ENCODE data around the gene ATP2C1. TPM values are rescaled to one million over a fixed set of nuclear protein-coding genes. Genes with fewer than 3 reads are reported as not detected.

Gene ATP2C1
- total and polyA plus RNA-seq, 2 of the 13 experiments (the other 11 are each of a cell fraction or from before 2014, with no cell fraction given), result 32.4 to 37.6 TPM

DNA sequence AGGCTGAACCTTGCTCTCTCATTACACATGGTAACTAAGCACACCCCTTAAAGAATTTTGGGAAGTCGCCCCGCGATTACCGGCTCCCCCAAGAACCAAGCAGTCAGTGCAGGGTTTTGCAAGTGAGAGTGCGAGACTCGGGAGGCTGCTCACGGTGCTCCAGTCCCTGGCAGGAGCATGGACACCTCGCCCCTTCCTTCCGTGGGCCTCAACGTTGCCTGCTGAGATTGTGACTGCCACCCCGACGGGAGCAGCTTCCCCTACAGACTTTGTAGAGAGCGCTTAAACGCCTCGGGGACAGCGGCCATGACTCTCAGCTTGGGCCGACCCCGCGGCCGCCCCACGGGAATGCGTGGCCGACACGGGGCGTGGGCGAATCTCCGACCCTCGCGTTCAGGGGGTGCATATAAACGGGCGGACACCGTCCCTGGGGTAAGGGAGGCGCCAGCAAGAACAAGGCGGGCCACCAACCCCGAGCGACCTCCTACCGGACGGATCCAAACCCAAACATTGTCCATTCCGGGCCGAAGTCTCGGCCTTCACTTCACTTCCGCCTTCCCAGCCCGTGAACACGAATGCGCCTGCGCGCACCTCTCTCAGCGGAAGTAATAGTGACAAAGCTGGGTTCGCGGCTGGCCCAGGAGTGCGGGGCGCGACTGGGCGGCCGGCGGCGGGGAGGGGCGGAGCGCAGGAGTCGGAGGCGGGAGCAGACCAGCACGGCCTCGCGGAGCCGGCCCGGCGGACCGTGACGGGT is at the start of gene ATP2C1 (continued):
- TF ChIP-seq ZNF230 (CRISPR knock-in tag; IDR thresholded peaks at IDR 0.05), result no peak
- TF ChIP-seq EEA1 (CRISPR knock-in tag; IDR thresholded peaks at IDR 0.05; ENCODE audit: borderline replicate concordance), result peak; percentile 56; the same call in 1 of the 2 replicates
- no peak; the same call in 1 of the 2 replicates for TF ChIP-seq ARNT2 (CRISPR knock-in tag; IDR thresholded peaks at IDR 0.05; ENCODE audit: low read depth)
- TF ChIP-seq ELK4 (CRISPR knock-in tag; IDR thresholded peaks at IDR 0.05; ENCODE audit: borderline replicate concordance), result no peak
- no peak for TF ChIP-seq SMARCE1 (IDR thresholded peaks at IDR 0.05; ENCODE audit: borderline replicate concordance)
- no peak for TF ChIP-seq RFXAP (CRISPR knock-in tag; IDR thresholded peaks at IDR 0.05; ENCODE audit: borderline replicate concordance)
- peak; percentile 24; the same call in 1 of the 2 replicates for TF ChIP-seq ZNF503 (CRISPR knock-in tag; IDR thresholded peaks at IDR 0.05)
- peak; percentile 42; the same call in 1 of the 2 replicates for TF ChIP-seq DR1 (CRISPR knock-in tag; IDR thresholded peaks at IDR 0.05)
- TF ChIP-seq ZSCAN5A (CRISPR knock-in tag; IDR thresholded peaks at IDR 0.05; ENCODE audit: borderline replicate concordance), result no peak
- TF ChIP-seq ZNF607 (CRISPR knock-in tag; IDR thresholded peaks at IDR 0.05; ENCODE audit: borderline replicate concordance), result peak; percentile 40; the same call in 1 of the 2 replicates
- TF ChIP-seq, protein P1, sequence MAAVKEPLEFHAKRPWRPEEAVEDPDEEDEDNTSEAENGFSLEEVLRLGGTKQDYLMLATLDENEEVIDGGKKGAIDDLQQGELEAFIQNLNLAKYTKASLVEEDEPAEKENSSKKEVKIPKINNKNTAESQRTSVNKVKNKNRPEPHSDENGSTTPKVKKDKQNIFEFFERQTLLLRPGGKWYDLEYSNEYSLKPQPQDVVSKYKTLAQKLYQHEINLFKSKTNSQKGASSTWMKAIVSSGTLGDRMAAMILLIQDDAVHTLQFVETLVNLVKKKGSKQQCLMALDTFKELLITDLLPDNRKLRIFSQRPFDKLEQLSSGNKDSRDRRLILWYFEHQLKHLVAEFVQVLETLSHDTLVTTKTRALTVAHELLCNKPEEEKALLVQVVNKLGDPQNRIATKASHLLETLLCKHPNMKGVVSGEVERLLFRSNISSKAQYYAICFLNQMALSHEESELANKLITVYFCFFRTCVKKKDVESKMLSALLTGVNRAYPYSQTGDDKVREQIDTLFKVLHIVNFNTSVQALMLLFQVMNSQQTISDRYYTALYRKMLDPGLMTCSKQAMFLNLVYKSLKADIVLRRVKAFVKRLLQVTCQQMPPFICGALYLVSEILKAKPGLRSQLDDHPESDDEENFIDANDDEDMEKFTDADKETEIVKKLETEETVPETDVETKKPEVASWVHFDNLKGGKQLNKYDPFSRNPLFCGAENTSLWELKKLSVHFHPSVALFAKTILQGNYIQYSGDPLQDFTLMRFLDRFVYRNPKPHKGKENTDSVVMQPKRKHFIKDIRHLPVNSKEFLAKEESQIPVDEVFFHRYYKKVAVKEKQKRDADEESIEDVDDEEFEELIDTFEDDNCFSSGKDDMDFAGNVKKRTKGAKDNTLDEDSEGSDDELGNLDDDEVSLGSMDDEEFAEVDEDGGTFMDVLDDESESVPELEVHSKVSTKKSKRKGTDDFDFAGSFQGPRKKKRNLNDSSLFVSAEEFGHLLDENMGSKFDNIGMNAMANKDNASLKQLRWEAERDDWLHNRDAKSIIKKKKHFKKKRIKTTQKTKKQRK (IDR thresholded peaks at IDR 0.05; ENCODE audit: low read length), result no peak
- TF ChIP-seq NCOA1 (CRISPR knock-in tag; IDR thresholded peaks at IDR 0.05), result no peak
- TF ChIP-seq, protein P2, sequence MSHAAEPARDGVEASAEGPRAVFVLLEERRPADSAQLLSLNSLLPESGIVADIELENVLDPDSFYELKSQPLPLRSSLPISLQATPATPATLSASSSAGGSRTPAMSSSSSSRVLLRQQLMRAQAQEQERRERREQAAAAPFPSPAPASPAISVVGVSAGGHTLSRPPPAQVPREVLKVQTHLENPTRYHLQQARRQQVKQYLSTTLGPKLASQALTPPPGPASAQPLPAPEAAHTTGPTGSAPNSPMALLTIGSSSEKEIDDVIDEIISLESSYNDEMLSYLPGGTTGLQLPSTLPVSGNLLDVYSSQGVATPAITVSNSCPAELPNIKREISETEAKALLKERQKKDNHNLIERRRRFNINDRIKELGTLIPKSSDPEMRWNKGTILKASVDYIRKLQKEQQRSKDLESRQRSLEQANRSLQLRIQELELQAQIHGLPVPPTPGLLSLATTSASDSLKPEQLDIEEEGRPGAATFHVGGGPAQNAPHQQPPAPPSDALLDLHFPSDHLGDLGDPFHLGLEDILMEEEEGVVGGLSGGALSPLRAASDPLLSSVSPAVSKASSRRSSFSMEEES (CRISPR knock-in tag; IDR thresholded peaks at IDR 0.05), result no peak
- TF ChIP-seq MAX (IDR thresholded peaks at IDR 0.05), result peak; percentile 13; the same call in 1 of the 2 replicates
- TF ChIP-seq ZNF101 (CRISPR knock-in tag; IDR thresholded peaks at IDR 0.05; ENCODE audit: borderline replicate concordance, low read depth), result no peak
- no peak; the same call in 1 of the 2 replicates for TF ChIP-seq ZNF598 (CRISPR knock-in tag; IDR thresholded peaks at IDR 0.05; ENCODE audit: borderline replicate concordance)
- no peak for TF ChIP-seq HMG20A (CRISPR knock-in tag; IDR thresholded peaks at IDR 0.05; ENCODE audit: borderline replicate concordance)
- TF ChIP-seq HNF4G (IDR thresholded peaks at IDR 0.05; ENCODE audit: borderline replicate concordance, low read depth, low read length), result no peak
- peak; percentile 53; the same call in 1 of the 2 replicates for TF ChIP-seq HNF4G (CRISPR knock-in tag; IDR thresholded peaks at IDR 0.05; ENCODE audit: borderline replicate concordance, low read depth)

Measured in HepG2 (cell line).